Stimulated activated naive CD8-positive, alpha-beta T cell treated with anti-CD3 and anti-CD28 coated beads, Interleukin-15, amount 100 ng/mL, for 72 hours (primary cell): ENCODE measurements around the gene INSYN1.
"Not testable (repeated sequence)": the region's sequence is repeated elsewhere in the genome, so short reads cannot be mapped to it uniquely, and the experiment has no call there.

Experiments used
- ATAC-seq: fragments of 150-1000 bp; cut with Tn5 transposase; 2 replicates; pipeline ENCODE4 v1.10.0; 2021; ENCODE audit warnings: mild to moderate bottlenecking, moderate library complexity
- DNase-seq, 2 donors: peaks; one replicate each; pipeline ENCODE4 v3.0.0; 2021 to 2022
- H3K27ac Mint-ChIP-seq, 2 donors: one replicate each; pipeline ENCODE4 v1.8.0; 2022; ENCODE audit warnings: mild to moderate bottlenecking in 2 of 2, mixed read lengths in 2 of 2, moderate library complexity in 2 of 2
- H3K27me3 Mint-ChIP-seq: one replicate; pipeline ENCODE4 v1.8.0; 2022; ENCODE audit warnings: mixed read lengths
- H3K4me1 Mint-ChIP-seq: one replicate; pipeline ENCODE4 v1.8.0; 2022; ENCODE audit warnings: mild to moderate bottlenecking, mixed read lengths
- H3K4me3 Mint-ChIP-seq, 2 donors: one replicate each; pipeline ENCODE4 v1.8.0; 2022; ENCODE audit warnings: mild to moderate bottlenecking in 2 of 2, mixed read lengths in 2 of 2, moderate library complexity in 1 of 2
- H3K9me3 Mint-ChIP-seq, 2 donors: one replicate each; pipeline ENCODE4 v1.8.0; 2022; ENCODE audit warnings: mixed read lengths in 2 of 2

INSYN1 gene

GRCh38 chr15:73714695-73715301 is 38.4 kb downstream of the INSYN1 start:
- Mint-ChIP-seq H3K27me3 (peaks cover 17% of the 10 kb centered on the region), H3K4me3 (no peak overlapping the region), H3K9me3 (no peaks in the 10 kb centered on the region), H3K4me1 (no peaks in the 10 kb centered on the region), H3K27ac (no peak overlapping the region)
- DNase-seq (no peak), ATAC-seq (no peak)

- no peak overlapping the region for H3K4me3 Mint-ChIP-seq
- DNase-seq (no peak), ATAC-seq (no peak)
- no peak overlapping the region for H3K27ac Mint-ChIP-seq
- H3K4me1 Mint-ChIP-seq, result no peaks in the 10 kb centered on the region
- peaks cover 7% of the 10 kb centered on the region for H3K27me3 Mint-ChIP-seq
- H3K9me3 Mint-ChIP-seq, result no peaks in the 10 kb centered on the region
Observed at GRCh38 chr15:73712107-73712506, 41.0 kb downstream of the INSYN1 start.

GRCh38 chr15:73711526-73711925 is 41.6 kb downstream of the INSYN1 start:
- Mint-ChIP-seq H3K4me3 (no peak overlapping the region), H3K27ac (no peak overlapping the region), H3K9me3 (no peaks in the 10 kb centered on the region), H3K4me1 (no peaks in the 10 kb centered on the region), H3K27me3 (peaks cover 7% of the 10 kb centered on the region)
- no peak for ATAC-seq
- DNase-seq, result no peak

GRCh38 chr15:73710321-73710720 is 42.8 kb downstream of the INSYN1 start:
- Mint-ChIP-seq H3K4me1 (no peaks in the 10 kb centered on the region), H3K4me3 (no peak overlapping the region), H3K27me3 (peaks cover 11% of the 10 kb centered on the region), H3K27ac (peak overlapping the region in 1 of 2 donors; percentile 8), H3K9me3 (no peaks in the 10 kb centered on the region)
- DNase-seq, result no peak
- no peak for ATAC-seq

GRCh38 chr15:73709686-73710085 is 43.5 kb downstream of the INSYN1 start:
- peaks cover 4% of the 10 kb centered on the region for H3K4me1 Mint-ChIP-seq
- no peak for ATAC-seq
- peaks cover 18% of the 10 kb centered on the region for H3K27me3 Mint-ChIP-seq
- no peaks in the 10 kb centered on the region for H3K9me3 Mint-ChIP-seq
- H3K4me3 Mint-ChIP-seq, result no peak overlapping the region
- DNase-seq, result no peak
- H3K27ac Mint-ChIP-seq, result no peak overlapping the region

- no peak for ATAC-seq
- no peak for DNase-seq
- Mint-ChIP-seq H3K4me3 (no peak overlapping the region), H3K4me1 (peaks cover 5% of the 10 kb centered on the region), H3K27ac (peak overlapping the region in 1 of 2 donors; percentile 32), H3K27me3 (peaks cover 21% of the 10 kb centered on the region), H3K9me3 (no peaks in the 10 kb centered on the region)
Observed at GRCh38 chr15:73709241-73709640, 43.9 kb downstream of the INSYN1 start.

- no peak for ATAC-seq
- peaks cover 5% of the 10 kb centered on the region for H3K4me1 Mint-ChIP-seq
- no peak overlapping the region for H3K4me3 Mint-ChIP-seq
- H3K27ac Mint-ChIP-seq, result no peak overlapping the region
- H3K9me3 Mint-ChIP-seq, result no peaks in the 10 kb centered on the region
- peaks cover 23% of the 10 kb centered on the region for H3K27me3 Mint-ChIP-seq
- no peak for DNase-seq
Observed at GRCh38 chr15:73708691-73709090, 44.5 kb downstream of the INSYN1 start.

- ATAC-seq (peak; percentile 78), DNase-seq (peak; percentile 62 to 66)
- Mint-ChIP-seq H3K9me3 (no peaks in the 10 kb centered on the region), H3K4me1 (peaks cover 8% of the 10 kb centered on the region), H3K27me3 (peaks cover 50% of the 10 kb centered on the region), H3K27ac (peak overlapping the region in 1 of 2 donors; percentile 64), H3K4me3 (no peak overlapping the region)
Observed at GRCh38 chr15:73704869-73705645, 48.1 kb downstream of the INSYN1 start.

GRCh38 chr15:73704142-73704868 is 48.8 kb downstream of the INSYN1 start:
- H3K27me3 Mint-ChIP-seq, result peaks cover 58% of the 10 kb centered on the region
- ATAC-seq, H3K27ac Mint-ChIP-seq, H3K9me3 Mint-ChIP-seq, H3K4me3 Mint-ChIP-seq, DNase-seq: not testable (repeated sequence)
- H3K4me1 Mint-ChIP-seq, result peaks cover 11% of the 10 kb centered on the region

GRCh38 chr15:73703601-73704000 is 49.5 kb downstream of the INSYN1 start:
- H3K27me3 Mint-ChIP-seq, result peaks cover 65% of the 10 kb centered on the region
- not testable (repeated sequence) for H3K27ac Mint-ChIP-seq, H3K9me3 Mint-ChIP-seq, ATAC-seq, H3K4me3 Mint-ChIP-seq, DNase-seq
- H3K4me1 Mint-ChIP-seq, result peaks cover 11% of the 10 kb centered on the region

GRCh38 chr15:73702311-73703239 is 50.6 kb downstream of the INSYN1 start:
- ATAC-seq, DNase-seq, H3K4me3 Mint-ChIP-seq, H3K9me3 Mint-ChIP-seq: not testable (repeated sequence)
- peaks cover 18% of the 10 kb centered on the region for H3K4me1 Mint-ChIP-seq
- peaks cover 75% of the 10 kb centered on the region for H3K27me3 Mint-ChIP-seq
- H3K27ac Mint-ChIP-seq, result peak overlapping the region in 1 of 2 donors; percentile 24

- DNase-seq, result peak; percentile 71 to 73
- peak; percentile 52 for ATAC-seq
- H3K4me3 Mint-ChIP-seq, result no peak overlapping the region
- no peak overlapping the region for H3K27ac Mint-ChIP-seq
- H3K4me1 Mint-ChIP-seq, result peaks cover 33% of the 10 kb centered on the region
- H3K27me3 Mint-ChIP-seq, result peaks cover 89% of the 10 kb centered on the region
- H3K9me3 Mint-ChIP-seq, result no peaks in the 10 kb centered on the region
Observed at GRCh38 chr15:73700041-73700842, 52.9 kb downstream of the INSYN1 start.

- DNase-seq, result no peak
- Mint-ChIP-seq H3K9me3 (no peaks in the 10 kb centered on the region), H3K27me3 (peaks cover 89% of the 10 kb centered on the region), H3K4me1 (peaks cover 28% of the 10 kb centered on the region), H3K4me3 (no peak overlapping the region), H3K27ac (peak overlapping the region in 1 of 2 donors; percentile 56)
- no peak for ATAC-seq
Observed at GRCh38 chr15:73699249-73700040, 53.7 kb downstream of the INSYN1 start.

- Mint-ChIP-seq H3K4me1 (peaks cover 28% of the 10 kb centered on the region), H3K9me3 (no peaks in the 10 kb centered on the region), H3K27ac (peak overlapping the region; percentile 76 to 79), H3K27me3 (peaks cover 89% of the 10 kb centered on the region), H3K4me3 (peak overlapping the region; percentile 29 to 57)
- DNase-seq (peak; percentile 66 to 89), ATAC-seq (peak; percentile 97)
Observed at GRCh38 chr15:73697033-73697467, 56.1 kb downstream of the INSYN1 start.
